Gastrocnemius medialis (tissue), 4 donors: ENCODE results near the gene ISLR2.

Experiments used
- CTCF ChIP-seq, 5 experiments: fragments of 450-650 bp in 3 of 5; fragments of 200-600 bp in 2 of 5; sonication (generic) in 2 of 5; IDR thresholded peaks in 4 of 5; conservative IDR thresholded peaks in 1 of 5; 1 replicate in 4 of 5; 2 replicates in 1 of 5; pipeline ENCODE4 v1.5.1; 2016 to 2019; ENCODE audit warnings: antibody characterized with exemption in 5 of 5, mild to moderate bottlenecking in 3 of 5, moderate library complexity in 3 of 5
- POLR2A ChIP-seq, 2 donors: fragments of 450-650 bp; IDR thresholded peaks; one replicate each; pipeline ENCODE4 v1.6.1; 2017; ENCODE audit warnings: antibody characterized with exemption in 2 of 2, mild to moderate bottlenecking in 2 of 2, moderate library complexity in 2 of 2

- TF ChIP-seq CTCF (IDR thresholded peaks at IDR 0.05 in 4 of 5, conservative IDR thresholded peaks at IDR 0.05 in 1 of 5) (no peak), POLR2A (IDR thresholded peaks at IDR 0.05) (no peak)
Observed at GRCh38 chr15:74155766-74156417, 25.5 kb downstream of the ISLR2 start.
